GM18867 (cell line): ENCODE measurements around the gene POLR1H.

Experiments
- ATAC-seq: cut with Tn5 transposase; IDR thresholded peaks from one replicate; pipeline ENCODE4 v1.9.1; 2021; ENCODE audit warnings: mild to moderate bottlenecking, moderate library complexity; ENCODE audit not compliant: unreplicated experiment

Gene POLR1H

DNA sequence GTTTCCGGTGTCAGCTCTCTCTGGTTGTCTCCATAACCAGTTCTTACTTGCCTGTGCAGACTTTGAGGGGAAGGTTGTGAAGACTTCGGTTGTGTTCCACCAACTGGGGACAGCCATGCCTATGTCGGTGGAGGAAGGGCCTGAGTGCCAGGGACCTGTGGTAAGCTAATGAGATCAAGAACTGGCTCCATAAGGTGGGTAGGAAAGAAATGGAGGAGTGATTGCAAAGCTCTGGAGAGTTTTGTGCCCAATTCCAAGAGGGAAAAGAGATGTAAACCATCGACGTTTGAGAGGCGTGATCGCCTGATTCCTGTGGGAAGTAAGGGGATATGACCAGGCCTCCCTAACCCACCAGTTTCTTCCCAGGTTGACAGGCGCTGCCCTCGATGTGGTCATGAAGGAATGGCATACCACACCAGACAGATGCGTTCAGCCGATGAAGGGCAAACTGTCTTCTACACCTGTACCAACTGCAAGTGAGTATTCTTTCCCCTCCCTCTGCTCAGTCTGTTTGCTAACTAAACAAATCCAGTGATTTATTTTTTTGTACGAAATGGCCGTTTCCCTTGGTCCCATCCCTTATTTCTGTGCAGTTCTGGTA, 893 bp downstream of the POLR1H start:
- peak; percentile 12 for ATAC-seq

GRCh38 chr6:30062471-30063178, 1.6 kb downstream of the POLR1H start:
- no peak for ATAC-seq

GRCh38 chr6:30063315-30063714, 2.2 kb downstream of the POLR1H start:
- no peak for ATAC-seq

- no peak for ATAC-seq
These were observed 5.0 kb downstream of the POLR1H start for GRCh38 chr6:30066082-30066481.

DNA sequence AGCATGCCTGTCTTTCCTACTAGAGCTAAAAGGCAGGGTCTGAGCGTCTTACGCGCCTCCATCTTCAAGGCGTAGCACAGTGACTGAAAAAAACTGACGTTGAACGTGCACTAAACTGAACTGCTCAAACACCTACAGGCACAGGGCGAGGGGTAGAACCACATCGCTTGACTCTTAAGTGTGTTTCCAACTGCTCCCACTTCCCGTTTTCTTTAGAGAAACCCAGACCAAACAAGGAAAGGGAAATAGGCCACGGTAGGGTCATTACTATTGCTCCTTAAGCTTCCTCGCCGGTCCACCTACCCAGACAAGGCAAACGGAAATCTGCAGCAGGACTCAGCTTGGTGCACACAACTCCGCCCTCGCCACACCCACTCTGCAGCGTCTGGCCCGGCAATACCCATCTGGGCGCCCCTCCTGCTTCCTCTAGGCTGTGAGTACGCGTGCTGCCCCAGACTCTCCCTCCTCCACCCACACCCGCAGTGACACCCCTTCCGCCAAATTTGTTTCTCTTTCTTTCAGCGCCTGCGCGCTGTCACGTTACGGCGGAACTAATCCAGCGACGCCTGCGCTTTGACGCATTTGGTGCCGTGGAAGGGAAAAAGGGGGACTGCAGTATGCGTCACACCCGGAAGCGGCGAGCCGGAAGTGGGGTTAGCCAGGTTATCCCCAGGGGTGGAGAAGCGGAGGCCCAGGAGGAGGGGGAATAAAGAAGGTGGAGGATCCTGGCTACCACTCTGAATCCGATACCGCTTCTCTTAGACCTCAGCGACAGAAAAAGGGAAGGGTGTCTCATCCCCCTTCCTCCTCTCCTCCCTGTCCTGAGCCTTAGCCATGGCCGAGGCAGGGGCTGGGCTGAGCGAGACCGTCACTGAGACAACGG, 5.8 kb downstream of the POLR1H start, which contains the start of gene PPP1R11:
TSS of gene PPP1R11 (plus strand) at position 622 of the 883 bp plus-strand sequence. CDS start at position 835, 213 bp downstream.
- ATAC-seq = peak; percentile 93

DNA sequence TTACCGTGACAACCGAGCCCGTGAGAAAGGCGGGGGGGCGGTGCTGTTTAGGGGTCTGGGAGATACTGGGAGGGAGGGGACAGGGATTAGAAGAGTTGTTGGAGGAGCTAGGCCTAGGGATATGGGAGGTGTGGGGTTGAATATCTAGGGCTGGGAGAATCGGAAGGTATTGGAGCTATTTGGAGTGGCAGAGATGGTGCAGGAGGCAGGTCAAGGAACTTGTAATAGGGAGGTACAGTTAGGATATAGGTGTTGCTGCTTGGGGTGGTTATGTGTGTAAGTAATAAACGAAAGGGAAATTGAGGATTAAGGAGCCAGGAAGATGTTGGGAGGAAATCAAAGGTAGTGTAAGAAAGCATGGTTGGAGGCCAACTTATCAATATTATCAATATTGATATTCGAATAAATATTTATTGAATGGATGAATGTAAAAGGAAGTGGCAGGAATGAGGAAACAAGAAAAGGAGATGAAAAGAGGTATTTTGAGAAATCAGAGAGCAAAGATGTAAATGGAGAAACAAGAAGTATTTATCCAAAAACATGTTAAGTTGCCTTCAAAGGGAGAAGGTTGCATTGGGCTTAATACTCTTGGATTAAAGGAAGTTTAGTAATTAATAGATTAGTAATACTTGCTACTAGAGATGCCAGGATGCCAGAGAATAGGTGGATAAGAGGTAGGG, 6.5 kb downstream of the POLR1H start:
- no peak for ATAC-seq

DNA sequence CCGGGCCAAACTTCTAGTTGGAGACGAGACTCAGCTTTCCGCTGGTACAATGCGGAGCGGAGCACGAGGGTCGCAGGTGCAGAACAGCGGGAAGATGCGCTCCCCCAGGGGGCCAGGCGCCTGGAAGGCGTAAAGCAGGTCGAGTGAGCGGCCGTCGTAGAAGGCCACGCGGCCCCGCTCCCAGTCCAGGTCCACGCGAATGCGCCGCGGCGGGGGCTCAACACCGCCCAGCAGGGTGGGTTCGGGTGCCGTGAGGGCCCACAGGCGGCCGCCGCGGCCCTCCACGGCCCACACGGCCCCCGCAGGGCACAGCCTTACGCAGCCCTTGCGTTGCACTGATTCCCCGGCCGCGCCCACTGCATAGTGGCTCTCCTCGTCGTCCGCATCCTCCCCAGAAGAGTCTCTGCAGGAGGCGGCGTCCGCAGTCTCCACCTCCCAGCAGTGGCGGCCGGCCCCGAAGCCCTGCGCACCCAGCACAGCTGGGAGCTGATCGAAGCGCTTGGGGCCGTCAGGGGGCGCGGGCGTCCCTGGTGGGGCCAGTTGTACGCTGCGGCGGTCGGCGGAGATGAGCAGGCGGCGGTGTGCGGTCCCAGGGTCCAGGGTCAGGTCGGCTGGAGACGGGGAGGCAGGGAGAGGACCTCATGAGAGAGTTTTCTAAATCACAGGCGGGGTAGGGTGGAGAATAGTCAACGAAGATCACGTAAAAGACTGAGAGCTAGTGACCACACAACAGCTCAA, 10.2 kb downstream of the POLR1H start:
- no peak for ATAC-seq

- ATAC-seq = no peak
These were observed 10.8 kb downstream of the POLR1H start for GRCh38 chr6:30071858-30072257.

DNA sequence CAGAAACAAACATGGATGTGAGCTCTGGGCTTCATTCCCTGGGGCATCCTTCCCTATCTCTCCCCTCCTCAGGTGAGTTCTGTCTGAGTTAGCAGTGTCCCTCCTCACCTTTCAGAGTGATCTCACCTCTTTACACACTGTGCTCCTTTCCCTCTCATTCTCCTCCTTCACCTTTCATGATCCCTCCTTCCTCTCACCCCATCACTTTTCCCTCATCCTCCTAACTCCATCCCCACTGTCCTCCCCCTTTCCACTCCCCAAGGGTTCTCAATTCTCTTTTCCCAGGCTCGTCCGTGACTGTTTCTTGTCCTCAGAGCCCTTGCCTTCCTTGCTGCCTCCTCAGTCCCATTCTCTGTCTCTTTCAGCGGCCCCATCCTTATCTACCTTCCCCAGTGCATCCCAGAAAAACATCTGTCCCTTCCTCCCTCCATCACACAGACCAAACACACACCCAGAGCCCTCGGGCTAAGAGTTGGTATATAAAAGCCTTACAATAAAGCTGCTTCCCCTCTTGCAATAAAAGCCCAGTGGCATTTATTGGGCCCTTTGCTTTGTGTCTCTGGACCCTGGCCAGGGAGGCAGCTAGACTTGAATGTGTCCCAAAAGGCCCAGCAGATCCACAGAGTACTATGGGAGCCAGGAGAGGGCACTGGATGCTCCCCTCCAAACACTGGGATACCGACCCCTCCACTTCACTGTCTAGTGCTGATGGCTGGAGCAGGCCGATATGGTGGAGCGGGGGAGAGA, 12.6 kb downstream of the POLR1H start:
- no peak for ATAC-seq

DNA sequence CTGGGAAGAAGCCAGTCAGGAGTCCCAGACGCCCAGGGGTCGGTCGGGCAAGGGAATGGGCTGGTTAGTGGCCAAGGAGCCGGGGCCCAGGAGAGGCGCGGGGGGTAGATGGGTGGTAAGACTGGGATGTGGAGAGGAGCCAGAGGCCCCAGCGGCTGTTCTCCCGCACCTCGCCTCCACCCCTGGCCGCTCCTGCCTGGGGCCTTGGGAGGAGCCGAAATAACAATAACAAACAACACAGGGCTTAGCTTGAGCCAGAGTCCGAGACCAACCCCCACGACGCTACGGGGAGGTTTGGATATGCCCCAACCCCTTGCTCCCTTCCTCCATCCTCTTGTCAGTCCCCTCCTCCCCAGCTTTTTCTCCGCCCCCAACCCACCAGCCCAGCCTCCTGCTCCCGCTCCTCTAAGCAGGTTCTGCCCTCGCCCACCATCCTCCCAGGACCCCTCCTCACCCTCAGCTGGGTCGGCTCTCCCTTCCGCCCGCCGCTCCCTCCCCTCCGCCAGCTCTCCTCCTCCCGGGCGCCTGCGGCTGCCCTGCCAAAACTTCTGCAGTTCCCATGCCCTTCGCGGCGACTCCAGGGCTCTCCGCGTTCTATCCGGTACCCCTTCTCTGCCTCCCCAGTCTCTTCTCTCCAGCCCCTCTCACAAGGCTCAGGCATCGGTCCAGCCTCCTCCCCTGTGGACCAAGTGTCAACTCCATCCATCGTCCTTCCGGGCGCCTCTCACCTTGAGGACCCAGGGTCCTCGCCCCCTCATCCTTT, 13.4 kb downstream of the POLR1H start:
- ATAC-seq = no peak

- ATAC-seq = no peak
These were observed 14.2 kb downstream of the POLR1H start, which contains the start of gene RNF39 for GRCh38 chr6:30075094-30075789. Gene RNF39, minus strand, starts transcription at chr6:30075769. Its CDS starts 184 bp downstream, at chr6:30075585.

DNA sequence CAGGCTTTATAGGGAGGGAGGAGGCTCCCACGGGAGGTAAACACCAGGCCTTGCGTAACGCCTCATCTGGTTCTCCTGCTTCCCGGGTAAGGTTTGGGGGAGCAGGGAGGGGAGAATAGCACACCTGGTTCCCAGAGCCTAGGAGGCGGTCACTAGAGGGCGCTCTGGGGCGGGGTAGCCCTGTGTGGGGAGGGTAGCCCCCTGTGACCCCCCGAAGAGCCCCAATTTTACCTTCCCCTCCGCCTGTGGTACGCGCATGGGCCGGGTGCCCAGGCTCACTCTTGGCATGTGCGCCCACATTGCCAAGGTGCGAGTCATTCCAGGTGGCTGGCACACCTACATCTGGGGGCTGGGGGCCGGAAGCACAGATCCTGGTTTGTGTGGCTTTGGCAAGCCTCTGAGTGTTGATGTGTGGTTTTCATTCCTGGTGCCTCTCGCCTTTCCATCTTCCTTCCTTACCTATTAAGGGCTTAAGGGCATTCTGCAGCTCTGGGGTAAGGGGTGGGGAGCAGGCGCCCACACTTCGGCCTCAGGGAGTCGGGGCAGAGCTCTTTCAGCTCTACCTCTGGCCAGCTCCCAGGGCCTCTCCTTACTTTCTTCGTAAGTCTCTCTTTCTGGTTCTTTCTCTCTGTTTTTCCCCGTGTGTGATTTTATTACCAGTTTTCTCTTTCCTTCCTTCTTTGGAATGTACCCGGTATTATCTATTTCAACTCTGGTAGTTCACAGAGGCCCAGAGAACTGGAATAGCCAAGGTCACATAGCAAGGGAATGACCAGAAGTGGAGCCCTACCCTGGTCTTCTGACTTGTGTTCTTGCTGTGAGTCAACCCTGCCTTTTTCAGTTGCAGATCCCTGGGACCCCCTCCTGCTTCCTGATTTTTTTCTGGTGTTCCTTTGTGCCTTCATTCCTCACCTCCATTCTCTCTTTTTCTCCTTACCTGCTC, 15.0 kb downstream of the POLR1H start:
- ATAC-seq = no peak

DNA sequence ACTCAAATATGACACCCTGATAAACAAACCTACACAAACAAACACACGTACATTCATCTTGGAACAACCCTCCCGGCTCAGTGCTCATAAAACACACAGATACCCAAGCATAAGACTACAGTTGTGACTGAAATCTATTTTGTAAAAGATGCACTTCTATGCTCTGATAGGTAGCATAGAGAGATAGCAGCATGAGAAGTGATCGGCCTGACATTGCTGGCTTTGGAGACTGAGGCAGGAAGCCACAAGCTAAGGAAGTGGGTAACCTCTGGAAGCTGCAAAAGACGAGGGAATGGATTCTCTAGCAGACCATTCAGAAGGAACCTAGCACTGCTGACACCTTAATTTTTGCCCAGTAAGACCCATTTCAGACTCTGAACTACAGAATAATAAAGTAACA, 16.2 kb downstream of the POLR1H start:
- no peak for ATAC-seq

- ATAC-seq = no peak
These were observed 26.8 kb downstream of the POLR1H start for GRCh38 chr6:30087876-30088275.

DNA sequence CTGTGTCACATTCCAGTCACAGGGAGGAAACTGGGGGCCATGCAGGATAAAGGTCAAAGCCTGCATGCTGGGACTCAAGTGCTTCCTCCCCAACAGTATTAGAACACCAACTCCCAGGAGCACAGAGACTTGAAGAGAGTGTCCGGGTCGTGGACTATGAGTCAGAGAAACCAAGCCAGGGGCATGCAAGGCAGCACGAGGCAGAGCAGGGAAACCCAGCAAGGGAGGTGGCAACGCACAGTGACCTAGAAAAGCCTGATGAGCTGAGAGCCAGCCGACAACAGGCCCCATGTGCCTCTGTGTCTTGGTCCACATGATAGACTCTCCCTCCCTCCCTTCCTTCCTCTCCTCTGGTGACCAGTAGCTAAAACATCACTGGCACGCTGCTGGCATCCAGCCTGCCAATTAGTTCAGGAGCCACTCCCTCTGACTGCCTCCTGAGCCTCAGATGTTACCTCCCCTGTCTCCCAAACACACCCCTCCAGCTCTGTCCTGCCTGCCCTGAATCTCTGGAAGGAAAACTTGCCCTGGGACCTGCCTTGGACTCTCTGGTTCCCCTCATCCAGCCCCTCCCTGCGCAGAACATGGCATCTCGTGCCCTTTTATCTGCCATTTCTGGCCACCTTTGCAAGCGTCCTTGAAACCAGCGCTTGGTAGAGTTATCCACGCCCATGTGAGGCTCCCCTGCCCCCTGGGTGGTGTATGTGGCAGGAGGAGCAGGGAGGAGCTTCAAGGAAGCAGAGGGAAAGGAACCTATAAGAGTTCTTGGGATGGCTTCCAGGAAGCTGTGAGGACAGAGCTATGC, 30.7 kb downstream of the POLR1H start:
- ATAC-seq = no peak

- no peak for ATAC-seq
These were observed 31.9 kb downstream of the POLR1H start for GRCh38 chr6:30092852-30093543.
